ENCODE data around the gene OR4A47.
"Not testable (repeated sequence)": the region's sequence is repeated elsewhere in the genome, so short reads cannot be mapped to it uniquely, and the experiment has no call there.

Gene OR4A47
- total RNA-seq: 0 reads per million in 2 donors

GRCh38 chr11:48488493-48488892, at the start of gene OR4A47:
TSS of gene OR4A47 (plus strand) at chr11:48488793. CDS start at chr11:48488793, 0 bp downstream.
- DNase-seq: not testable (repeated sequence)

GRCh38 chr11:48455909-48456308, 32.7 kb upstream of the OR4A47 start:
- not testable (repeated sequence) for DNase-seq

- not testable (repeated sequence) for DNase-seq
Observed at GRCh38 chr11:48473966-48474365, 14.6 kb upstream of the OR4A47 start.

- DNase-seq: not testable (repeated sequence)
Observed at GRCh38 chr11:48474703-48475102, 13.9 kb upstream of the OR4A47 start.

- DNase-seq: not testable (repeated sequence)
Observed at GRCh38 chr11:48506169-48506568, 17.6 kb downstream of the OR4A47 start.

GRCh38 chr11:48538991-48539390, 50.4 kb downstream of the OR4A47 start:
- no peak for DNase-seq
